Activated T-cell treated with anti-CD3 and anti-CD28 coated beads for 4 hours (primary cell): Measurements from ENCODE around the gene MSANTD1.

Source experiments
- DNase-seq: peaks from one replicate; pipeline ENCODE4 v3.0.0-alpha.2; 2020

Gene MSANTD1

GRCh38 chr4:3248811-3249661, at the start of gene MSANTD1:
TSS of gene MSANTD1 (plus strand) at chr4:3249159. CDS start at chr4:3249223, 64 bp downstream.
- DNase-seq = no peak

GRCh38 chr4:3199653-3200422, 49.1 kb upstream of the MSANTD1 start:
- no peak for DNase-seq

- DNase-seq = no peak
These were observed 48.4 kb upstream of the MSANTD1 start for GRCh38 chr4:3200423-3201090.

- peak; percentile 38 for DNase-seq
These were observed 46.9 kb upstream of the MSANTD1 start for GRCh38 chr4:3201718-3202702.

- DNase-seq = peak; percentile 14
These were observed 45.8 kb upstream of the MSANTD1 start for GRCh38 chr4:3202836-3203820.

- DNase-seq = no peak
These were observed 45.0 kb upstream of the MSANTD1 start for GRCh38 chr4:3203971-3204431.

- no peak for DNase-seq
These were observed 43.0 kb upstream of the MSANTD1 start for GRCh38 chr4:3205995-3206394.

GRCh38 chr4:3206439-3207100, 42.4 kb upstream of the MSANTD1 start:
- DNase-seq = no peak

- DNase-seq = no peak
These were observed 41.4 kb upstream of the MSANTD1 start for GRCh38 chr4:3207531-3208037.

- DNase-seq = no peak
These were observed 40.1 kb upstream of the MSANTD1 start for GRCh38 chr4:3208826-3209225.

GRCh38 chr4:3209551-3210325, 39.2 kb upstream of the MSANTD1 start:
- DNase-seq = no peak

- no peak for DNase-seq
These were observed 38.5 kb upstream of the MSANTD1 start for GRCh38 chr4:3210467-3210866.

- no peak for DNase-seq
These were observed 37.1 kb upstream of the MSANTD1 start for GRCh38 chr4:3211866-3212265.

GRCh38 chr4:3212391-3213105, 36.4 kb upstream of the MSANTD1 start:
- DNase-seq = no peak

- no peak for DNase-seq
These were observed 35.9 kb upstream of the MSANTD1 start for GRCh38 chr4:3213106-3213425.

- no peak for DNase-seq
These were observed 35.2 kb upstream of the MSANTD1 start for GRCh38 chr4:3213661-3214250.

GRCh38 chr4:3215256-3215655, 33.7 kb upstream of the MSANTD1 start:
- DNase-seq = no peak

GRCh38 chr4:3215733-3216132, 33.2 kb upstream of the MSANTD1 start:
- no peak for DNase-seq
